GM08714 (cell line): ENCODE measurements around the gene OOSP4A.

Source experiments
- H3K4me3 ChIP-seq: fragments of 200-500 bp; sonication (Bioruptor generic); 2 replicates; pipeline ENCODE4 v1.5.1; 2014; ENCODE audit warnings: mild to moderate bottlenecking, low read length, inconsistent platforms
- ZNF274 ChIP-seq: IDR thresholded peaks from 2 replicates; pipeline ENCODE4 v1.6.1; 2012; ENCODE audit warnings: mild to moderate bottlenecking, low read depth, low read length

Gene OOSP4A

DNA sequence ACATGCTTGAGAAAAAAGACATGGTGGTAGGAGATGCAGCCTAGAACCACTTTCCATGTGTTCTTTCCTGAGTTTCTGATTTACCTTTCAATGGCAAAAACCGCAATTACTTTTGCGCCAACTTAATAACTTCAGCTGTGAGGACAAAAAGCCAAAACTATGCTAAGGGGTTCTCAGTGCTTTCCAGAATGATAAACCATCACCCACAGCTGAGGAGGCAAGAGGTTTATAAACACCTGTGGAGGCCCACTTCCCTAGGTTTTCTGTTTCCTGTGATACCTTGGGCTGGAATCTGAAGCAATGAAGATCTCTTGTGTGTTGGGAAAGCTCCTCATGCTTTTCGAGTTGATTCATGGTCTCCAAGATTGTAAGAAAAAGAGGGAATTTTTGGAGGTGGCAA, at the start of gene OOSP4A:
OOSP4A (plus strand) TSS at position 301 of the 400 bp plus-strand sequence; CDS start at position 301, 0 bp downstream.
- no peak within 1 kb of the TSS for H3K4me3 ChIP-seq
- no peak for TF ChIP-seq ZNF274

DNA sequence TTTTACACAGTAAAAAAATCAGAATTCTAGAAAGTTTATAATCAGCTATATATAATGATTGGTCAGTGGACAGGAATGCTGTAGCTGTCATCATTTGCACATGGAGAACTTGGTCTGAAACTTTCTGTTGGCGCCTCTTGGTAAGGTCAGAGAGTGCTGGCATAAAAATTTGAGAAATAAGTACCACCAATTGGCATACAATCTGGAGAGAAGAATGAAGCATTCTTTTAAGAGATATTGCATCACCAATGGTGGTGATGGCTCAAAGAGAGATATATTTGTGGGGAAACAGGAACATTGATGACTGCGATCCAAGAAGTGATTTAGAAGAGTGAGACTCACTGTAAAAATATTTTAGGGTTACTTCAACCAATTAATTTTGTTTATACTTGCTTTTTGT, 45.4 kb upstream of the OOSP4A start:
- TF ChIP-seq ZNF274 = no peak
- no peak overlapping the region for H3K4me3 ChIP-seq

DNA sequence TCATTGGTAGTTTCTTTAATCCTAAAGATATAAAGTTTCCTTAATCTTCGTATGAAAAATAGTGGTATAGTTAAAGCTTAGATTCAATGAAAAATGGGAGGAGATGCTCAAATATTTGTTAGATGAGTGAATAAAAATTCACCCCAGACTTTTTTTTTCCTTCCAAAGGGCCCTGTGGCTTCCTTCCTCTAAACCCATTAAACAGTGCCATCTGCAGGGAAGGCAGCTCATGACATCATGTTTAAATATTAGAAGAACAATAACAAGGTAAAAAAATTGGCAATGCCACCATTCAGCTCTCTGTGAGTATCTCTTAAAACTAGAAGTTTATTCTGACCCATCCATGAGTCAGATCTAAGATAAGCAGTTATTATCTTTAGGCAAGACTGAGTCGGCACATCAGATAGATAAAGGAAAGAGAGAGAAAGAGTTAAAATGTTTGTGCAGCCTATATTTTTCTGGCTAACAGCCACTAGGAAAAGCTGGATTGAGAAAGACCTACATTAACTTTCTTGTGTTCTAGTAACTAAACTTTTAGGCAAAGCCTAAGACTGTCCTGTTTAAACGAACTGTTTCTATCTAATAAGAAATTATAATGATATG, 44.7 kb upstream of the OOSP4A start:
- TF ChIP-seq ZNF274 = no peak
- no peak overlapping the region for H3K4me3 ChIP-seq

DNA sequence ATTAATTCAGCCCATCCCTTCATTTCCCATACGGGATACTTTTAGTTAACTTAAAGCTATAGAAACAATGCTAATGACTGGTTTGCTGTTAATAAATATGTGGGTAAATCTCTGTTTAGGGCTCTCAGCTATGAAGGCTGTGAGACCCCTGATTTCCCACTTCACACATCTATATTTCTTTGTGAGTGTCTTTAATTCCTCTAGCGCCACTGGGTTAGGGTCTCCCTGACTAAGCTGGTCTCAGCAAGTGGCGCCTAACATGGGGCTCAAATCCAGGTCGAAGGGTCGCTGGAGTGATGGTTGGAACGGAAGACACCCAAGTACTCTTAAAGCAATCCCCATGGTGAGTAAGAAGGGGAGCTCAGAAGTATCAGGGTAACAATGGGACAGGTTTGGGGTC, 40.0 kb upstream of the OOSP4A start:
- no peak for TF ChIP-seq ZNF274
- H3K4me3 ChIP-seq = no peak overlapping the region

DNA sequence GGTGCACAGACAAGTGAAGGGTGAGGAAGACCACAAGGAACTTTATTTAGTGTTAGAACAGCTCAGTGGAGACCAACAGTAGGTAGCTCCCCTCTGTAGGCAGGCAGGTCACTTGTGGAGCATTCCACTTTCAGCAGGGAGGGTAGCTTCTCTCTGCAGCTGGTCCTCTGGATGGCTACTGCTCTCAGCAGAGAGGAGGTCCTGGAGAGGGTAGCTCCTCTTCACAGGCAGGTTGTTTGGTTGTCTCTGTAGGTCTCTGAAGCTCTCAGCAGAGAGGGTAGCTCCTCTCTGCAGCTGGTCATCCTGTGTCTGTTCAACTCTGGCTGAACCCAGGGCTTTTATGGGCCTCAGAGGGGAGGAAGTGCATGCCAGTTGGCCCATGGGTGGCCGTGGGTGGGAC, 32.1 kb upstream of the OOSP4A start:
- TF ChIP-seq ZNF274 = no peak
- H3K4me3 ChIP-seq = no peak overlapping the region

DNA sequence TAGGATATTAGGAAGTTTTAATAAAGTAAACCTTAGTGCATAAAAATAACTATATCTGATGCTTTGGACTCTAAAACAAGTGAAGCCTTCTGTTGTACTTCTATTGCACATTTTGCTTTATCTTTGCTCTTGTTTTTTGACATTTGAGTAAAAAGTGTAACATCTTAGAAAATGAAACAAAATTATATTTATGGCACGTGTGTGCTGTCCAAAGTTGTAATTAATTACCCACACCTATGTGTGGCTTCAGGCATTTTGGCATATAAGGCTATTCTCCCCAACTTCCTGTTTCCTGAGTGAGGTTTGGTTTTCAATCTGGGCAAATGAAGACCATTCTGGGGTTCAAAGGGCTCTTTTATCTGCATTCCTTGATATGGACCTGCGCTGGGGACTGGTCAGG, 25.7 kb upstream of the OOSP4A start, which contains the start of gene OOSP1:
OOSP1 (plus strand) TSS at position 301 of the 400 bp plus-strand sequence; CDS start at position 324, 23 bp downstream.
- H3K4me3 ChIP-seq = no peak within 1 kb of the TSS

DNA sequence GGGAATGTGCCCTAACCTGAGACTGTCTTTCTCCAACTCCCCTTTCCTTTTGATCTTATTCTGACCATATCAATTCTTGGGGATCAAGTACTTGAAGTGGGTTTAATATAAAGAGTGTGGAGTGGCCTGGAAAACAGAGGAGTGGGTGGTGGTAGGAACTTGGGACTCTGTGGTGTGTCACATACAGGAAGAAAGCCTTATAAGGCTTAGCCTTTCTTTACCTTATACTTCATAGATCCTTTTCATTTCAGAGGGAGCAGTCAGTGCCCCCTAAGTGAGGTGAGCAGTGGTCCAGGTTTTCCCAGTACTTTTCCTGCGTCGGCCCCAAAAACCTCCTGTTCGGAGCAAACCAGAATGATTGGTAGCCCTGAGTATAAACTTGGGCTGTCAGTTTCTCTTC, 25.1 kb upstream of the OOSP4A start:
- TF ChIP-seq ZNF274 = no peak
- H3K4me3 ChIP-seq = no peak overlapping the region

More for the DNA sequence above, 25.7 kb upstream of the OOSP4A start, which contains the start of gene OOSP1:
- no peak for TF ChIP-seq ZNF274

DNA sequence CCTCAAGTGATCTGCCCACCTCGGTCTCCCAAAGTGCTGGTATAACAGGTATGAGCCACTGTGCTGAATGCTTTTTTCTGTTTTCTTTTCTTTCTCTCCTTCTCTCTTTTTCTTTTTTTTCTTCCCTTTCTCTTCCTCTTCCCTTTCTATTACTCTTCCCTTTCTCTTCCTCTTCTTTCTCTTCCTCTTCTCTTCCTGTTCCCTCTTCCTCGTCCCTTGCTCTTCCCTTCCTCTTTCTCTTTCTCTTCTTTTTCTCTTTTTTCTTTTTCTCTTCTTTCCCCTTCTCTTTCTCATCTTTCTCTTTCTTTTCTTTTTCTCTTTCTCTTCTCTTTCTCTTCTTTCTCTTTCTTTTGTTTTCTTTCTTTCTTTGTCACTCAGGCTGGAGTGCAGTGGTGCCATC, 24.4 kb upstream of the OOSP4A start:
- no peak for TF ChIP-seq ZNF274

DNA sequence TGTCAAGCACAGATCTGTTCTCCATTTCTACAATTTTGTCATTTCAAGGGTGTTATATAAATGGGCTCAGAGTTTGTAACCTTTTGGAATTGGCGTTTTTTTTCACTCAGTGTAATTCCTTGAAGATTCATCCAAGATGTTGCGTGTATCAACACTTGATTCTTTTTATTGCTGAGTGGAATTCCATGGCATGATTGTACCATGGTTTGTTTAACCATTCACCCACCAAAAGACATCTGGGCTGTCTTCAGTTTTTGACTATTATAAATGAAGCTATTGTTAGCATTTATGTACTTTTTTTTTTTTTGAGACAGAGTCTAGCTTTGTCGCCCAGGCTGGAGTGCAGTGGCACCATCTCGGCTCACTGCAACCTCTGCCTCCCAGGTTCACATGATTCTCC, 22.7 kb upstream of the OOSP4A start:
- no peak overlapping the region for H3K4me3 ChIP-seq
- no peak for TF ChIP-seq ZNF274

More for the DNA sequence above, 24.4 kb upstream of the OOSP4A start:
- no peak overlapping the region for H3K4me3 ChIP-seq

DNA sequence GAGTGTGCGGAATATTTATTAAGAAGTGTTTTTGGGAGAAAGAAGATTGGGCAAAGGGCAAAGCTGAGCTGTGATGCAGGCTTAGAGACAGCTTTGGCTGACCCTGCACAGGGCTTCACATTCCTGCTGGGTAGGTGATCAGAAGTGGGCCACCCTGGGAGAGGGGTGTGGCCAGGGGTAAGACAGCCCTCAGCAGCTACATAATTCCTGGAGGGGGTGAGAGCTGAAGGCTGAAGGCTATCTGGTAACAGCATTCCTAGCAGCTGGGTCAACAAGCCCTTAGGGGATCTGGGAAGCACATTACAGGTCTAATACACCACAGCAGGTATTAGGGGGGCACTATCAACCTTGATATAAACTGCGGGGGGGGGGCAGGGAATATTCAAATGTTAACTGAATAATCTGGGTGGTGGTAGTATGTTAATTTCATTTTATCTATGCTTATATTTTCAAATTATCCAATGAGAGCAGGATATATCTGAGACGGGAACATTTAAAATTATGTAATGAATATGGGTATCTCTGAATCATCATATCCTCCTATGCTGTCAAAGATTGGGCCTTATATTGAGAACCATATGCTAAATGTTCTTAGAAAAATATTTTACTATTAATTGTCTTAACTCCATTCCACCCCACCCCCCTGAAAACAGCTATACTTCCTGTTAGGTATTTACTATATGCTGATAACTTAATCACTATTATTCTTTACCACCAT, 19.7 kb upstream of the OOSP4A start:
- H3K4me3 ChIP-seq = no peak overlapping the region
- no peak for TF ChIP-seq ZNF274

DNA sequence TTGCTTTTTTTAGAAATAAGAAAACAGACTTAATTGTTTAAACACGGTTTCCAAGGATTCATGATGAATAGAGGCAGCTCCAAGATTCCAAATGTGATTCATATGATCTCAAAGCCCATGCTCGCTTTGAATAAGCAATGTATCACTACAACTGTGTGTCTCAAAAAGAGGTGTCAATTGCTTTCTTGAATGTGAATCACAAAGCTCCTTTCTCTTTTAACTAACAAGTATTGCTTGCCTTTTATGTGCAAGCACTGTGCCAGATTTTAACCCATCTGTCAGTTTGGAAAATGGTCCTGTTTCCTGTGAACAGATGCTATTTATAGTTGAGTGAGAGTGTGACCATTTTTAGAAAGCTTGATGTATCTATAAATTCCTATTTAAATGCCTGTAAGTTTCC, 19.1 kb upstream of the OOSP4A start:
- TF ChIP-seq ZNF274 = no peak
- no peak overlapping the region for H3K4me3 ChIP-seq

DNA sequence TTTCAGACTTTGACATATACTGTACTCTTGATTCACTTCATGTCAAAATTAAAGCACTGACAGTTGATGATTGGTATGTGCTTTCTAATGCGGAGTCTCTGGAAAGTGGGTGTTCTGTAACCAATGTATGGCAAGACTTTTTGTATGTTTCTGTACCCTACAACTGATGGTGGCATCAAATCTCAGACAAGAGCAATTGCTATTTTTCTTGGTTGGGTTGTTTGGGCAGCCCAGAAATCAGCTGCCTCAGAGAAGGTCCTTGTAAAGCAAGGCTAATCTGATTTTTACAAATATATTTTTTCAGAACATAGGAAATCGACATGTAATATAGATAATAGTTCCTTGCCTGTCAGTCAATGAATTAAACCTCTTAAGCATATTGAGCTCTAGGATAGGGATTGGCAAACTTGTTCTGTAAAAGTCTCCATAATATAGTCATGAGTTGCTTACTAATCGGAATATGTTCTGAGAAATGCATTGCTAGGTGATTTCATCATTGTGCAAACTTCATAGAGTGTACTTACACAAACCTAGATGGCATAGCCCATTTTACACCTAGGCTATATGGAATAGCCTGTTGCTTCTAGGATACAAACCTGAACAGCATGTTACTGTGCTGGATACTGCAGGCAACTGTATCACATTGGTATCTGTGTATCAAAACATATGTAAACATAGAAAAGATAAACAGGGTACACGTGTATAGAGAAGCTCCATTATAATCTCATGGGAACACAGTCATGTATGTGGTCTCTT, 10.2 kb upstream of the OOSP4A start:
- no peak overlapping the region for H3K4me3 ChIP-seq
- TF ChIP-seq ZNF274 = no peak

DNA sequence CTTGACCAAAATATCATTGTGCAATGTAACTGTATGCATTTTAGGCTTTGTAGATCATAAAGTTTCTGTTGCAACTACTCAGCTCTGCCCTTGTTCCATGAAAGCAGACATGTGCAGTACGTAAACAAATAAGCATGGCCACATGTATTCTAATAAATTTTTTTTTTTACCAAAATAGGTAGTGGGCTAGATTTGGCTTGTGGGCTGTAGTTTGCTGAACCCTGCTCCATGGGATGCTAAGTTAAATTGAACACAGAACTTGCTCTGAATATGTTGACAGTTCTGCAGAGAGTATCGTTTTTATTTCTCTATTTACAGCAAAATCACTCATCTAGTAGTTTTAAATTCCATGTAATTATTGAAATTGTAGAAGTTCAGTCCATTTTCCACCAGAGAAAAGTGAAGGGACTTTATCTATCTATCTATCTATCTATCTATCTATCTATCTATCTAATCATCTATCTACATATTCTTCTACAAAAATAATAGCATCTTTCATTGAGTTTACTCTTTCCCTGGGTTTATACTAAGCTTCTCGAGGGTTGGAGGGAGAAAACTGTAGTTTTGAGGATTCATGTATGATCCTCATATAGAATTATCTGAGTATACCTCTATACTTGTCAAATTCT, 9.5 kb upstream of the OOSP4A start:
- TF ChIP-seq ZNF274 = no peak
- no peak overlapping the region for H3K4me3 ChIP-seq

DNA sequence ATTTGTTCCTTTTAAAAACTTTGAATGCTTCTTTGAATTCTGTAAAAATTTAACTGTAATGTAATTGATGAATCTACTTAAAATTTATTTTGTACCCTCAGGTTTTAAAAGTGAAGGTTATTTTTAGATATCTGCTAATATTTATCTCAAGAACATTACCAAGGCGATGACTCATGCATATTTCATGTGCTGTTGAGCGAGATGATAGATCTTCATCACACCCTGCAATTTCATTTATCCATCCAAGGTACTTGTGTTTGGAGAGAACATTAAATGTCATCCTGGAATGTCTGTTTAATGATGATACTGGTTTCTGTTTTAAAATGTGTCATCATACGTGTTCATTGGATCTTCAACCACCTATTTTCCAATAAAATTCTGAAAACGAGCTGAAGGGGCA, 6.7 kb upstream of the OOSP4A start:
- TF ChIP-seq ZNF274 = no peak
- H3K4me3 ChIP-seq = no peak overlapping the region
